Left lung (tissue), 10 donors: Measurements from ENCODE around the gene TNFSF15. TPM values are rescaled to one million over a fixed set of nuclear protein-coding genes. Genes with fewer than 3 reads are reported as not detected.

Source experiments
- ATAC-seq: fragments of 200-7000 bp; cut with Tn5 transposase; one replicate; pipeline ENCODE4 v1.9.1; 2020; ENCODE audit warnings: moderate library complexity
- DNase-seq, 4 donors: peaks; one replicate each; pipeline ENCODE4 v3.0.0-alpha.2; 2013 to 2020
- H3K27ac ChIP-seq, 2 donors: fragments of 200-600 bp; sonication (generic) in 1 of 2; one replicate each; pipeline versions ENCODE4 v1.5.0 to v1.8.0; 2020 to 2021
- H3K27me3 ChIP-seq, 2 donors: fragments of 200-600 bp; sonication (generic) in 1 of 2; one replicate each; pipeline versions ENCODE4 v1.5.0 to v1.8.0; 2020 to 2021
- H3K36me3 ChIP-seq, 2 donors: fragments of 200-600 bp; sonication (generic) in 1 of 2; one replicate each; pipeline versions ENCODE4 v1.5.0 to v1.8.0; 2020 to 2021
- H3K4me1 ChIP-seq, 2 donors: fragments of 200-600 bp; one replicate each; pipeline ENCODE4 v1.8.0; 2021
- H3K4me3 ChIP-seq, 2 donors: fragments of 200-600 bp; sonication (generic) in 1 of 2; one replicate each; pipeline versions ENCODE4 v1.5.0 to v1.8.0; 2020 to 2021; ENCODE audit warnings: mild to moderate bottlenecking in 1 of 2
- H3K9me3 ChIP-seq, 2 donors: fragments of 200-600 bp; sonication (generic) in 1 of 2; one replicate each; pipeline versions ENCODE4 v1.5.0 to v1.8.0; 2020 to 2021
- intact Hi-C, 2 donors: fragments of 100-400 bp; cut with DNase I; formaldehyde crosslinking; loops; one replicate each; pipeline versions ENCODE4 v1.11.2 to v1.14.2; 2022
- polyA plus RNA-seq, 6 donors: library from polyadenylated mRNA; unstranded; fragments of 120-200 nt; gene quantifications; one replicate each; pipeline ENCODE4 v1.2.1, GENCODE V29; 2013; ENCODE audit not compliant: insufficient read length in 6 of 6
- total RNA-seq, 2 donors: library from RNA; stranded (reverse); fragmentation: NEBNext Ultra II Directional; extraction: Animal tissue kit (Norgen Biotek cat#: 25700); gene quantifications; one replicate each; pipeline ENCODE4 v1.2.1, GENCODE V29; 2021
- TF ChIP-seq, protein P1 (sequence below), 2 donors: fragments of 200-600 bp; sonication (generic) in 1 of 2; IDR thresholded peaks; one replicate each; pipeline versions ENCODE4 v1.5.0 to v1.8.0; 2021; ENCODE audit warnings: antibody characterized with exemption in 2 of 2
- donor health status: DM: no; HTN: yes; CAD: no.
- donor health status: DM: no; HTN: no; CAD: no.

The TNFSF15 gene
- total and polyA plus RNA-seq, 8 donors: 9.0 to 22.8 (median 12.8) TPM

- TF ChIP-seq, protein P1, sequence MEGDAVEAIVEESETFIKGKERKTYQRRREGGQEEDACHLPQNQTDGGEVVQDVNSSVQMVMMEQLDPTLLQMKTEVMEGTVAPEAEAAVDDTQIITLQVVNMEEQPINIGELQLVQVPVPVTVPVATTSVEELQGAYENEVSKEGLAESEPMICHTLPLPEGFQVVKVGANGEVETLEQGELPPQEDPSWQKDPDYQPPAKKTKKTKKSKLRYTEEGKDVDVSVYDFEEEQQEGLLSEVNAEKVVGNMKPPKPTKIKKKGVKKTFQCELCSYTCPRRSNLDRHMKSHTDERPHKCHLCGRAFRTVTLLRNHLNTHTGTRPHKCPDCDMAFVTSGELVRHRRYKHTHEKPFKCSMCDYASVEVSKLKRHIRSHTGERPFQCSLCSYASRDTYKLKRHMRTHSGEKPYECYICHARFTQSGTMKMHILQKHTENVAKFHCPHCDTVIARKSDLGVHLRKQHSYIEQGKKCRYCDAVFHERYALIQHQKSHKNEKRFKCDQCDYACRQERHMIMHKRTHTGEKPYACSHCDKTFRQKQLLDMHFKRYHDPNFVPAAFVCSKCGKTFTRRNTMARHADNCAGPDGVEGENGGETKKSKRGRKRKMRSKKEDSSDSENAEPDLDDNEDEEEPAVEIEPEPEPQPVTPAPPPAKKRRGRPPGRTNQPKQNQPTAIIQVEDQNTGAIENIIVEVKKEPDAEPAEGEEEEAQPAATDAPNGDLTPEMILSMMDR (IDR thresholded peaks at IDR 0.05): no peak
- Histone ChIP-seq H3K9me3 (no peaks in the 10 kb centered on the region), H3K36me3 (peaks cover 0 to 4% of the 10 kb centered on the region in 2 donors), H3K27ac (no peak overlapping the region), H3K4me3 (no peak overlapping the region), H3K4me1 (no peaks in the 10 kb centered on the region), H3K27me3 (no peaks in the 10 kb centered on the region)
- no peak for DNase-seq
- ATAC-seq: no peak
- intact Hi-C loops: no loop called here
Measured at GRCh38 chr9:114785866-114786650, 19.8 kb downstream of the TNFSF15 start.

DNA sequence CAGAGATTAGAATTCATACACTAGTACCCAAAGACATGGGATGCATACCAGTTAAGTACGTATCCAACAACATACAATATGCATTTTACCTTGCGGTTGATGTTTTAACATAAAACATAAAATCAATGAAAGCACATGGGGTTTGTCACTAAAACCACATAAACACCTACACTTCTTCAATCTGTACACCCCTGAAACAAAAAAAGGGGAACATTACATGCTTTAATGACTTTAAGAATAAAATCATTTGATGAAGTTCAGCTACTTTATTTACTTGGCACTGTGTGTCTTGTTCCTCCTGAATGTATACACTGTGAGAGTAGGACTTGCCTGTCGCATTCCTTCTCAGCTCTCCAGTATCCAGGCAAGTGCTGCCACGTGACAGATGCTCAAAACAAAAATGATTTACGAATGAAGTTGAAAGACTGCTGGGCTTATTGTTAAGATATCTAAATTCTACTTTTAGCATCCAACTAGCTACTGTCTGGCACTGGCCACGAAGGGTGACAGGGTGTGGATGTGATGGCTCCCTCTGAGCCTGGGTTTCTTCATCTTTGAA lies 21.0 kb downstream of the TNFSF15 start:
- Histone ChIP-seq H3K27me3 (no peaks in the 10 kb centered on the region), H3K4me3 (no peak overlapping the region), H3K4me1 (no peaks in the 10 kb centered on the region), H3K9me3 (no peaks in the 10 kb centered on the region), H3K36me3 (no peaks in the 10 kb centered on the region), H3K27ac (no peak overlapping the region)
- intact Hi-C loops: no loop called here
- DNase-seq (no peak), ATAC-seq (peak; percentile 68)
- TF ChIP-seq, protein P1 (IDR thresholded peaks at IDR 0.05): no peak

- Histone ChIP-seq H3K4me1 (no peaks in the 10 kb centered on the region), H3K9me3 (no peaks in the 10 kb centered on the region), H3K27ac (no peak overlapping the region), H3K27me3 (no peaks in the 10 kb centered on the region), H3K4me3 (no peak overlapping the region), H3K36me3 (no peaks in the 10 kb centered on the region)
- ATAC-seq (no peak), DNase-seq (no peak)
- TF ChIP-seq, protein P1 (IDR thresholded peaks at IDR 0.05): no peak
- intact Hi-C loops: no loop called here
Measured at GRCh38 chr9:114782586-114782985, 23.3 kb downstream of the TNFSF15 start.

DNA sequence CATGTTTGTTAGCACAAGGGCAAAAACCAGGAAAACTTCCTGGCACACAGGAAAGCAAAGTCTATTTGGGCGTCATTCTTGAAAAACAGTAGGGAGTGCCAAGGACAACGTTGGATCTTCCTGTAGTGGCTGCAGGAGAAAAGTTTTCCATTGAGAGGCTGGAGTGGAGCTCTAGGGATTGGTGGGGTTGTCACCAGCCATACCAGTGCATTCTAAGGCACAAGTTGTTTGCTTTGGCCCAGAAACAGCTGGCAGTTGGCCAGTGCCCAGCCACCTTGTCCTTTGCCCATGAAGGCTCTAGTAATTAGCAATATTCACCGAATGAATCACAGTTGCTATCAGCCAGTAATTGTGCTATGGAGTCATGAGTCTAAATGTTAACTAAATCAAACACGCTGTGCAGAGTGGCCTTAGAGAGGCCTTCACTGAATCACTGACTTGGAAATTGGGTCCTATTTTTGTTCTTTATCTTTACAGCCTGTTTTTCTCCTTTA lies 26.4 kb downstream of the TNFSF15 start:
- ATAC-seq: peak; percentile 94
- TF ChIP-seq, protein P1 (IDR thresholded peaks at IDR 0.05): no peak

GRCh38 chr9:114777821-114778609 lies 27.8 kb downstream of the TNFSF15 start:
- TF ChIP-seq, protein P1 (IDR thresholded peaks at IDR 0.05): no peak
- Histone ChIP-seq H3K4me3 (no peak overlapping the region), H3K36me3 (no peaks in the 10 kb centered on the region), H3K27ac (no peak overlapping the region), H3K27me3 (no peaks in the 10 kb centered on the region), H3K9me3 (no peaks in the 10 kb centered on the region), H3K4me1 (no peaks in the 10 kb centered on the region)
- no peak for DNase-seq
- intact Hi-C loops: no loop called here
- no peak for ATAC-seq

More for the DNA sequence above, 26.4 kb downstream of the TNFSF15 start:
- Histone ChIP-seq H3K4me3 (no peak overlapping the region), H3K27me3 (no peaks in the 10 kb centered on the region), H3K36me3 (no peaks in the 10 kb centered on the region), H3K27ac (no peak overlapping the region), H3K4me1 (no peaks in the 10 kb centered on the region), H3K9me3 (no peaks in the 10 kb centered on the region)
- intact Hi-C loops: no loop called here
- peak in 3 of 4 donors; percentile 40 to 88 (median 81) for DNase-seq
